ENCODE measurements around the gene GBP7. TPM values are rescaled to one million over a fixed set of nuclear protein-coding genes. Genes with fewer than 3 reads are reported as not detected.

Gene GBP7
- total RNA-seq, 2 donors from 2014 or later = 0.21 TPM; not detected in 1

DNA sequence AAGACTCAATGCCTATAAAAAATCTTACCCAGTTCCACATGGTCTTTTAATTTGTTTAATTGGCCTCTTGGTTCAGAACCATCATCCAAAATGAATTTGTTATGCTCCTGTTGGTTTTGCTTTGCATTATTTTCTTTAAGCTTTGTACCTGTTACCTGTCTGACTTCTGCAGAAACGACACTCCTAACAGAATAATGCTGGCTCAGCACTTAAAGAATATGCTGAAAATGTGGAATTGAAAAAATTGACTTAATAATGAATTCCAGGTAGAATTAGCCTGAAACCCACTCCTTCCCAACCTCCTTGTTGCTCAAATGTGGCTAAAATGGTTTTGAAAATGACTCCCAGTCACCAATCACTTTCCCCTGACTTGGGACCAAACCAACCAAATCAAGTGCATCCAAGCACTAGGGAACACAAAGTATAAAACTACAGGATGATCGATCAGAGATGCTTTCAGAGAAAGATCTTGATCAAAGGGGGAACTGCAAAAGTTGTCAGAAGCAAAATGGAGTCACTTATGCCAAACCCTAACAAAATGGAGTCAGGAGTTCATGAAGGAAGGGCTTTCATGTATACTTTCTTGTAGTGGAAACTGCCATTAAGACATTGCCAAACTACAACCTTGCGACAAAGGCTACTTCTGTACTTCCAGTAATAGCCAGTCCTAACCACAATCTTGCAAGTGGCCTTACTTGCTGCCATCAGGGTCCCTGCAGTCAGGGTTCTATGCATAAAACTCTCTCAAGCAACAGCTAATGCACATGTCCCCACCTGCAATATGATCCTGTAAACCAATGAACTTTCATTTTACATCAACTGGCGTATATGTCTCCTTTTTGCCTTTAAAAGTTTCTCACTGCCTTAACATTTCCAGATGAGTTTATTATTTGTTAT, 5.4 kb downstream of the GBP7 start:
- no peak overlapping the region for H3K4me3 ChIP-seq
- no peak for ATAC-seq (ENCODE audit: insufficient number of reproducible peaks, low FRiP score, low read depth)
- no peaks in the 10 kb centered on the region for H3K9me3 ChIP-seq
- H3K27me3 ChIP-seq (replicated peaks; ENCODE audit: insufficient read depth) = no peaks in the 10 kb centered on the region
- H3K36me3 ChIP-seq = no peaks in the 10 kb centered on the region
- DNase-seq (ENCODE audit: low spot score) = no peak
- H3K4me1 ChIP-seq (ENCODE audit: control insufficient read depth in 1 of 2, low read depth in 2 of 2) = no peaks in the 10 kb centered on the region
- TF ChIP-seq, protein P1, sequence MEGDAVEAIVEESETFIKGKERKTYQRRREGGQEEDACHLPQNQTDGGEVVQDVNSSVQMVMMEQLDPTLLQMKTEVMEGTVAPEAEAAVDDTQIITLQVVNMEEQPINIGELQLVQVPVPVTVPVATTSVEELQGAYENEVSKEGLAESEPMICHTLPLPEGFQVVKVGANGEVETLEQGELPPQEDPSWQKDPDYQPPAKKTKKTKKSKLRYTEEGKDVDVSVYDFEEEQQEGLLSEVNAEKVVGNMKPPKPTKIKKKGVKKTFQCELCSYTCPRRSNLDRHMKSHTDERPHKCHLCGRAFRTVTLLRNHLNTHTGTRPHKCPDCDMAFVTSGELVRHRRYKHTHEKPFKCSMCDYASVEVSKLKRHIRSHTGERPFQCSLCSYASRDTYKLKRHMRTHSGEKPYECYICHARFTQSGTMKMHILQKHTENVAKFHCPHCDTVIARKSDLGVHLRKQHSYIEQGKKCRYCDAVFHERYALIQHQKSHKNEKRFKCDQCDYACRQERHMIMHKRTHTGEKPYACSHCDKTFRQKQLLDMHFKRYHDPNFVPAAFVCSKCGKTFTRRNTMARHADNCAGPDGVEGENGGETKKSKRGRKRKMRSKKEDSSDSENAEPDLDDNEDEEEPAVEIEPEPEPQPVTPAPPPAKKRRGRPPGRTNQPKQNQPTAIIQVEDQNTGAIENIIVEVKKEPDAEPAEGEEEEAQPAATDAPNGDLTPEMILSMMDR (IDR thresholded peaks at IDR 0.05) = no peak
- no peak overlapping the region for H3K27ac ChIP-seq

DNA sequence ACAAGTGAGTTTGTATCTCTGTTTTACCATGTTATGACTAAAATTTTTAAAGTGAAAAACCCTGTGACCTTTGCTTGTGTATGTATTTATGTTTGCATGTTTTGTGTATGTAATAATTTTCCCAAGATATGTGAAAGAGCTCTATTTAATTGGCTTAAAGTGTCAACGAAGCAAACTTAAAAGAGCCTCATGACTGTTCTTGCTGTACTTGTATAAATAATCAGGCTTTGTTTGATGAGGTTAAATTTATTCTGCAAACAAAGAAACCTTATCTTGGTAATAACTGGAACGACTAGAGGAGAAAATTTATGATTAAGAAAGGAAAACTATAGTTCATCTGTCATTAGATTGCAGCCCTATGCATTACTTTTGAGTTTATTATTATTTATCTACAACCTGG, 6.6 kb downstream of the GBP7 start:
- Histone ChIP-seq H3K4me1 (ENCODE audit: control insufficient read depth in 1 of 2, low read depth in 2 of 2) (no peaks in the 10 kb centered on the region), H3K36me3 (no peaks in the 10 kb centered on the region), H3K9me3 (no peaks in the 10 kb centered on the region), H3K27ac (no peak overlapping the region), H3K4me3 (no peak overlapping the region), H3K27me3 (replicated peaks; ENCODE audit: insufficient read depth) (no peaks in the 10 kb centered on the region)
- no peak for ATAC-seq (ENCODE audit: insufficient number of reproducible peaks, low FRiP score, low read depth)
- no peak for DNase-seq (ENCODE audit: low spot score)
- TF ChIP-seq, protein P1 (IDR thresholded peaks at IDR 0.05) = no peak

DNA sequence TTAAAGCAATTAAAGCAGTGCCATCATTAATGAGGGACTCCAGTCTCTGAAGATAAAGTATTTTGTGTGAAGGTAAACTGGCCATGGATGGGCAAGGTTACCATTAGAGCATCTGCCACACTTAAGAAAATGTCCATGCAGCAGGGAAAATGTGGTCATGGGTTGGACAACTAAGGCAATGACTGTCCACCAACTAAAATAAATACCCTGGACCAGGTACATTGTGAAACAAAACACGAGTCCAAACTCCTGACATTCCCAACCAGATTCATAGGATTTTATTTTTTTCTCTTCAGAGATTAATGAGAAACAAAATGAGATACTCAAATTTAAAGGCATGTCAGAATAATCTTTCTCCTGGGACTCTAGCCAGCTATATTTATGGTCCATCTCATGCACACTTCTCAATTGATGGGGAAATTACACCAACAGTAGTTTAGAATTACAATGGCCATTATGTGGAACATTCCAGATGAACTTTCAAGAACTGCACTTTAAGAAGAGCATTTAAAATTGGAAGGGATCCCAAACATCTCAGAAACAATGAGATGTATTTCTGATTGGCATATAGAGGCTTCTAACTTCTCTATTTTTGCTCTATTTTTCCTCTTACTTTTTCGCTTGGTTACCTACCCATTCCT, 8.1 kb downstream of the GBP7 start:
- H3K9me3 ChIP-seq = no peaks in the 10 kb centered on the region
- no peaks in the 10 kb centered on the region for H3K4me1 ChIP-seq (ENCODE audit: control insufficient read depth in 1 of 2, low read depth in 2 of 2)
- no peaks in the 10 kb centered on the region for H3K36me3 ChIP-seq
- no peak overlapping the region for H3K27ac ChIP-seq
- DNase-seq (ENCODE audit: low spot score) (no peak), ATAC-seq (ENCODE audit: insufficient number of reproducible peaks, low FRiP score, low read depth) (no peak)
- TF ChIP-seq, protein P1 (IDR thresholded peaks at IDR 0.05) = no peak
- H3K4me3 ChIP-seq = no peak overlapping the region
- no peaks in the 10 kb centered on the region for H3K27me3 ChIP-seq (replicated peaks; ENCODE audit: insufficient read depth)

DNA sequence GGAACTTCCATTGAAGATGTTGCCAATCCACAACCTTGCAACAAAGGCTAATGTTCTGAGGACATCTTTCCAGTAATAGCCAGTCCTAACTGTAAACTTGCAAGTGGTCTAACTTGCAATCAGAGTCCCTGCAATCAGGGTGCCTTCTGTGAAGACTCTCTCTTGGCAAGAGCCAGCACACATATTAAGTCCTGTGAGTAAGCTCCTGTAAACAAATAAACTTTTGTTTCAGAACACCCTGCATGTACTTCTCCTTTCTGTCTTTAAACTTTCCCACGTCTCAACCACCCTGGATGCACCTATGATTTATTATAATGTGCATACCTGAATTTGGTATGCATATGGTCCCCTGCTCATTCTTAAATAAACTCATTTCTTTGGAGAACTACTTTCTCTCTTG, 9.1 kb downstream of the GBP7 start:
- H3K27me3 ChIP-seq (replicated peaks; ENCODE audit: insufficient read depth) = no peaks in the 10 kb centered on the region
- DNase-seq (ENCODE audit: low spot score) (no peak), ATAC-seq (ENCODE audit: insufficient number of reproducible peaks, low FRiP score, low read depth) (no peak)
- no peaks in the 10 kb centered on the region for H3K9me3 ChIP-seq
- no peak overlapping the region for H3K27ac ChIP-seq
- no peak overlapping the region for H3K4me3 ChIP-seq
- TF ChIP-seq, protein P1 (IDR thresholded peaks at IDR 0.05) = no peak
- no peaks in the 10 kb centered on the region for H3K36me3 ChIP-seq
- no peaks in the 10 kb centered on the region for H3K4me1 ChIP-seq (ENCODE audit: control insufficient read depth in 1 of 2, low read depth in 2 of 2)

DNA sequence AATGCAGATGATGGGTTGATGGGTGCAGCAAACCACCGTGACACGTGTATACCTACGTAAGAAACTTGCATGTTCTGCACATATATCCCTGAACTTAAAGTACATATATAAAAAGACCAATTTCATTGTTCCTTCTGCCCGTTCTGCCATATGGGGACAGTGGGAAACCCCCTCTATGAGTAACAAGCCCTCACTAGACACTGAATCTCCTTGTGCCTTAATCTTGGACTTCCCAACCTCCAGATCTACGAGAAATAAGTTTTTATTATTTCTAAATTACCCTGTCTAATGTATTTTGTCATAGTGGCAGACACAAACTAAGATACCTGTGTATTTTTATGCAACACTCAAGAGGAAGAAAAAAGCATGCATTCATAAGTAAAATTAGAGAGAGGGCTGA, 10.0 kb downstream of the GBP7 start:
- Histone ChIP-seq H3K27me3 (replicated peaks; ENCODE audit: insufficient read depth) (no peaks in the 10 kb centered on the region), H3K36me3 (no peaks in the 10 kb centered on the region), H3K9me3 (no peaks in the 10 kb centered on the region), H3K27ac (no peak overlapping the region), H3K4me1 (ENCODE audit: control insufficient read depth in 1 of 2, low read depth in 2 of 2) (no peaks in the 10 kb centered on the region), H3K4me3 (no peak overlapping the region)
- no peak for ATAC-seq (ENCODE audit: insufficient number of reproducible peaks, low FRiP score, low read depth)
- DNase-seq (ENCODE audit: low spot score) = no peak
- TF ChIP-seq, protein P1 (IDR thresholded peaks at IDR 0.05) = no peak

Data from thoracic aorta (tissue), 2 donors.